Stimulated activated CD8-positive, alpha-beta memory T cell treated with anti-CD3 and anti-CD28 coated beads, Interleukin-4, amount 100 ng/mL, for 48 hours (primary cell): Measurements from ENCODE around the gene IDH2.
"Not testable (repeated sequence)": the region's sequence is repeated elsewhere in the genome, so short reads cannot be mapped to it uniquely, and the experiment has no call there.

ENCODE experiments used
- DNase-seq: peaks from one replicate; pipeline ENCODE4 v3.0.0-alpha.2; 2020

Gene IDH2

GRCh38 chr15:90113166-90113565 lies 10.9 kb upstream of the IDH2 start:
- DNase-seq, result no peak

DNA sequence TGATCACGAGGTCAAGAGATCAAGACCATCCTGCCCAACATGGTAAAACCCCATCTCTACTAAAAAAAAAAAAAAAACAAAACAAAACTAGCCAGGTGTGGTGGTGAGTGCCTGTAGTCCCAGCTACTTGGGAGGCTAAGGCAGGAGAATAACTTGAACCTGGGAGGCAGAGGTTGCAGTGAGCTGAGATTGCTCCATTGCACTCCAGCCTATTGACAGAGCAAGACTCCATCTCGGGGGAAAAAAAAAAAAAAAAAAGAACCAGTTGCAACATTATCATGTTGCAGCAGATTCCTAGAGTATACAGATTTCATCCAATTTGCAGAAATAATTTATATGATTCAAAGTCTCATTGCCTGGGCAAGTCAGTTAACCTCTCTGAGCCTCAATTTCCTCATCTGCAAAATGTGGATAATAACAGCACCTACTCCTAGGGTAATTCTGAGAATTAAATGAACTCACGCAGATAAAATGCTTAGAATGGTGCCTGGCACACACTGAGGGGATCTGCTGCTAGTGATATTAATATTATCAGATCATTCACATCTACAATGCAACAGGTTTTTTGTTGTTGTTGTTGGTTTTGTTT lies 7.0 kb upstream of the IDH2 start:
- not testable (repeated sequence) for DNase-seq

GRCh38 chr15:90108038-90108437 lies 5.8 kb upstream of the IDH2 start:
- DNase-seq, result not testable (repeated sequence)

DNA sequence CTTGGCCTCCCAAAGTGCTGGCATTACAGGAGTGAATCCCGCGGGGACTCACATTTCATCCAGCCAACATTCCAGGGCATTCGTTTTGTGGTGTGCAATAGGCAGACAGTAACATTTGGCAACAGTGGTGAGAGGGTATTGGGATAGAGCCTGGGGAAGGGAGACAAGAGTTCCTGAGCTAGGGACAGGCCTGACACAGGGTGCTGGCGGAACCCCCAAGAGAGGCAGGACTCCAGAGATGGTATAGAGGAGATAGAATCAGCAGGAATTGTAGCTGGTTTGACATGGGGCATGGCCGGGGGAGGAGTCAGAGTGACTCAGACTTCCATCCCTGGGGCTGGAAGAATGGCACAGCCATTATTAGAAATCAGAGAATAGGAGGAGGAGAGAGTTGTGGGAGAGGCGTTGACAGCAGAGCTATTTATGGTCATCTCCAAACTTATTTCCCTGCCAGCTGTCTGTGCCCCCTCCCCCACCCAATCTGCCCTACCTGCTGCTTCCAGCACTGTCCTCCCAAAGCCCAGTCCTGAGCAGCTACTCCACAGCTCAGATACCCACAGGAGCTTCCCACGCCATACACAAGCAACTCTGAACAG lies 4.4 kb upstream of the IDH2 start:
- DNase-seq, result no peak

DNA sequence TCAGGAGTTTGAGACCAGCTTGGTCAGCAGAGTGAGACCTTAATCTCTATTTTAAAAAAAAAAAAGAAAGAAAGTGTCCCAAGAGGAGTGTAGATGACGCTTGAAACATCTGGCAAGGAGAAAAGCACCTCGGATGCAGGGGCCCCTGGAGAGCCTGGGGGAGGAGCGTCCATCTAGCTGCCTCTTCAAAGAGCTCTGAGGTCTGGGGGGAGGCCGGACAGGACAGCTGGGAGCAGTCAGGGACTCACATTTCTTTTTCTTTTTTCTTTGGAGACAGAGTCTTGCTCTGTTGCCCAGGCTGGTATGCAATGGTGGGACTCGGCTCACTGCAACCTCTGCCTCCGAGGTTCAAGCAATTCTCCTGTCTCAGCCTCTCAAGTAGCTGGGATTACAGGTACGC lies 3.3 kb upstream of the IDH2 start:
- DNase-seq, result no peak

DNA sequence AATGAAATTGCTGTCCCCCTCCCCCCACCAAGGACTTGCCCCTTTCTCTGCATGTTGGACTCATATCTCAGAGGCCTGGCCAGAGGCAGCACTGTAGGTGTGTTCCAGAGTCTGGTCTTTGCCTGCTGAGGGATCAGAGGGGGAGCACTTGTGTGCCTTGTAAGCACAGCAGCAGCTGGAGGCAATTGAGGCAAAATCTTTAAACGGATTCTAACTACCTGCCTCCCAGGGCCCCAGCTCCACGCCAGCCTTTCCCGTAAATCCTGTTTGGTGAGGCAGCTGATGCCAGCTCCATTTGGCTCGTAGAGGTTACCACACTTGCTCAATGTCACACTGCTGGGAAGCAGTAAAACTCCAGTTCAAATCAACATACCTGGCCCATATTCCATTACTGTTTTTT lies 2.3 kb upstream of the IDH2 start:
- DNase-seq, result no peak

GRCh38 chr15:90103701-90104329 lies 1.5 kb upstream of the IDH2 start:
- no peak for DNase-seq

DNA sequence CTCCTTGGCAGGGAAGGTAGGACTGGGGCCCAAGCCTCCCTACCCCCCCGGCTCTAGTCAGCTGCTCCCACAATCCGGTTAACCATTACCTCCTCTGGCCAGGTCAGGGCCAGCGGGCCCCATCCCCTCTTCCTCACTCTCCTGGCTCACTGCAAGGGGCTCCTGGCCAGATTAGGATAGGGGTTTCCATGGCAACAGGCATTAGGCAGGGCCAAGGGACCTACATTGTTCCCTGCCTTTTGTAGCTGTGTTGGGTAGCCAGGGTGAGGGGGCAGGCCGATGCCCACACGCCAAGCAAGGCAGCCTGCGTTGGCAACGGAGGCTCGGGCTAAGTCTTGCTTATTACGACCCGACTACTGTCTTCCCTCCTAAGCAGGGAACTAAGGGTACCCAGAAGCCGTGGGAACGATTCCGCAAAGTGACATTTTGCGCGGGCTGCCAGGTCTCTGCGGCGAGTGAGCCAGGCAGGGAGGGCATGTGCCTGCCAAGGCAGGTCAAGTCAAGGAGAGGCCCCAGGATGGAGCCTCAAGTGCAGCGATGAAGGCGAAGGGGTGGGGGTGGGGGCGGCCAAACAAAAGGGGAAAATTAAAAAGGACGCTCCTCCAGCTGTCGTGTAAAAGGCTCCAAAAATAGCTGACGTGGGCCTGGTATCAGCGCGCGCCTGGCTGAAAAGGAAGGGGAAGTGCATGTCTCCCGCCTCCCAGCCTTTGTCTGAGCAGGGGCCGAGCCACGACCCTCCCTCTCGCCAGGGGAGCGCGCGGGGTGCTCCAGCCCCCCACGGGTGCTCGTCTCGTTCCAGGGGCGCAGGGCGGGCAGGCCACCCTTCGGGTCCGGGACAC lies 919 bp downstream of the IDH2 start:
- DNase-seq, result peak; percentile 60

GRCh38 chr15:90099868-90100831 lies 2.1 kb downstream of the IDH2 start:
- DNase-seq, result peak; percentile 45

GRCh38 chr15:90099072-90099867 lies 3.0 kb downstream of the IDH2 start:
- DNase-seq, result peak; percentile 52

- peak; percentile 61 for DNase-seq
Measured at GRCh38 chr15:90097475-90097874, 4.8 kb downstream of the IDH2 start.

DNA sequence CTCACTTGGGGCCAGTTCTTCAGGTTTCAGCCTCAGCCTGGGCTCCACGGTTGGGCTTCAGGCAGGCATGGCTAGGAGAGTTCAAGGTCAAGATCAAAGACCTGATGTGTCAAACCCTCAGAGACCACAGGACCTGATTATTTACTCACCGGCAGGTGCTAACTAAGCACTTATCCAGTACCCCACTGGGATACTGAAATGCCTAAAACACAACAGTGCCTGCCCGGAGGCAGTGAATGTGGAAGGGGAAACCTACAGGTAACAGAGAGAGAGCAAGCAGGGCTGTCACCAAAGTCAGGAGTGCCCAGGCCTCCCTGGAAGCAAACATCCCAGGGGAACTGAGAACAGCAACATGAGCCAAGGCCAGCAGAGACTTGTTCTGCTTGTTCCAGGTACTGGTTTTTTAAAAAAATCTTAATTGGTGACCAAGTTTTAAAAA lies 6.7 kb downstream of the IDH2 start:
- peak; percentile 32 for DNase-seq

DNA sequence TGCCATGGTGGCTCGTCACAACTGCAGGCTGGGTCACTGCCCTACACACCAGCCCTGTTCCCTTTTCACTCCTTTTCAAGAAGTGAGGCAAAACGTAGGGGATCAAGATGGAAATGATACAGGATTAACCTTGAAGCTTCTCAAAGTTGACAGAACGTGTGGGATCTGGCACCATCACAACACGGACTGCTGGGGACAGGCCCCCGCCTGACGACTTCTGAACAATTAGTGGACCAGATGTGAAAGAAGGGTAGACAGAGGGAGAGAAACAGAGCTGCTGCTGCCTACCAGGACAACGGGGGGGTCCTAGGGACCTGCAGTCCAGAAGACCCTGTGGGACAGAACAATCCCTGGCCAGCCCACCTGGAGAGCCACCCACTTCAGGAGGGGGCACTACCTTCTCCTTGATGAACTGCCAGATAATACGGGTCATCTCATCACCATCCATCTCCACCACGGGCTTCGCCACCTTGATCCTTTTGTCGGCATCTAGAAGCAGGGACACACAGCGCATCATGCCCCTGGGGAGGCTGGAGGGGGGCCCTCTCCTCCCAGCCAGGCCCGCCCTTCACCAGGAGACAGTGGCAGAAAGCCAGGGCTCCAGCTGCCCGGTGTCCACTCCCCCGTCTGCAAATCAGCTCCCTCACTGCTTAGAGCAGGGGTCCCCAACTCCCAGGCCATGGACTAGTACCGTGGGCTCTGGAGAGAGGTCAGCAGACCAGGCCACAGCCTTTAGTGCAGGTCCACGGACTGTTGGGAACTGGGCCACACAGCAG lies 10.9 kb downstream of the IDH2 start:
- no peak for DNase-seq

GRCh38 chr15:90090226-90090848 lies 11.9 kb downstream of the IDH2 start:
- DNase-seq, result no peak

GRCh38 chr15:90087454-90088154 lies 14.7 kb downstream of the IDH2 start:
- DNase-seq, result peak; percentile 60

DNA sequence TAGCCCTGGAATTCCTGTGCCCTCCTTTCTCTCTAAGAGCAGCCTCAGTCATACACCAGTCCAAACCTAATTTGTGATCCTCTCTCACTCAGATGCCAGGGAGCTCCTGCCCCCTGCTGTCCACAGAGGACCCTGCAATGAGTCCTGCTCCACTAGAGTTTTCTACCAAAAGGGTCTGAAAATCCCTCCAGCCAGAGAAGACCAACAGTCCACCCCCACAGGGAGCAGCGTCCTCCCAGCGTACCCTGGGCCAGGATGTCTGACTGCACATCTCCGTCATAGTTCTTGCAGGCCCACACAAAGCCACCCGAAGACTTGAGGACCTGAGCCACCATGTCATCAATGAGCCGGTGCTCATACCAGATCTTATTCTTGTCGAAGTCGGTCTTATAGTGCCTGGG lies 15.4 kb downstream of the IDH2 start:
- peak; percentile 72 for DNase-seq

DNA sequence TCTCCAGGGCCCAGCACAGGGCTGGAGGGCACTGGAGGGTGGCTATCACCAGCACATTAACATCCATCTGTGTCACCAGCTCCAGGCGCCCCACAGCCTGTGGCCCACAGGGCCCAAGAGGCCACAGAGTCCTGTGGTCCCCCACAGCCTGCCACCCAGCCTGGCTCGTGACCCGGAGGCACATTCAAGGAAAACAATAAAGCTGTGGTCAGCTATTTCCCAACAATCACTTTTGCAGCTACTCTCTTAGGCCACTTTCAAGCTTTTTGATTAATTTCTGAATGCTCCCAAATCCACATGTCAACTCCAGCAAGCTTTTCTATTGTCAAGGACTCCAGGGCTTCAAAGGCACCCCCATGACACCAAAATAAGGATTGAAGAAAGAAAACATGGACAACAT lies 16.7 kb downstream of the IDH2 start:
- DNase-seq, result no peak

GRCh38 chr15:90084876-90085423 lies 17.3 kb downstream of the IDH2 start:
- no peak for DNase-seq

- DNase-seq, result no peak
Measured at GRCh38 chr15:90083954-90084607, 18.2 kb downstream of the IDH2 start.
